MM.1S (cell line): ENCODE measurements around the gene SELENOF.
A peak's percentile ranks its signal among the peaks of the same experiment; 100 is the strongest.

Experiments used
- DNase-seq: peaks from one replicate; pipeline ENCODE4 v3.0.0-alpha.2; 2015
- H2AFZ ChIP-seq: fragments of 300-600 bp; sonication (generic); 2 replicates; pipeline ENCODE4 v1.6.0; 2016; ENCODE audit warnings: antibody characterized with exemption, low read length
- H3F3A ChIP-seq: fragments of 300-600 bp; sonication (generic); 2 replicates; pipeline ENCODE4 v1.6.1; 2016; ENCODE audit warnings: mild to moderate bottlenecking, antibody characterized with exemption, low read length, moderate library complexity, mixed read lengths; ENCODE audit not compliant: insufficient read depth
- H3K27ac ChIP-seq: fragments of 300-600 bp; sonication (generic); 2 replicates; pipeline ENCODE4 v1.5.1; 2016; ENCODE audit warnings: mild to moderate bottlenecking, low read length
- H3K27me3 ChIP-seq: fragments of 300-600 bp; sonication (generic); replicated peaks from 2 replicates; pipeline ENCODE4 v1.6.0; 2016; ENCODE audit warnings: low read length; ENCODE audit not compliant: insufficient read depth
- H3K36me3 ChIP-seq: fragments of 300-600 bp; sonication (generic); replicated peaks from 2 replicates; pipeline ENCODE4 v1.6.1; 2016; ENCODE audit warnings: mild to moderate bottlenecking, low read length, mixed read lengths; ENCODE audit not compliant: insufficient read depth
- H3K4me1 ChIP-seq: fragments of 300-600 bp; sonication (generic); 2 replicates; pipeline ENCODE4 v1.6.1; 2016; ENCODE audit warnings: low read length, mixed read lengths
- H3K4me2 ChIP-seq: fragments of 300-600 bp; sonication (generic); 2 replicates; pipeline ENCODE4 v1.6.0; 2016; ENCODE audit warnings: low read depth, low read length
- H3K4me3 ChIP-seq: fragments of 300-600 bp; sonication (generic); 2 replicates; pipeline ENCODE4 v1.5.1; 2016; ENCODE audit warnings: low read length, mixed read lengths
- H3K79me2 ChIP-seq: fragments of 300-600 bp; sonication (generic); 2 replicates; pipeline ENCODE4 v1.6.1; 2016; ENCODE audit warnings: mixed run types, low read length, mixed read lengths
- H3K9ac ChIP-seq: fragments of 300-600 bp; sonication (generic); 2 replicates; pipeline ENCODE4 v1.6.1; 2016; ENCODE audit warnings: low read length, mixed read lengths
- H3K9me2 ChIP-seq: fragments of 300-600 bp; sonication (generic); replicated peaks from 2 replicates; pipeline ENCODE4 v1.6.1; 2016; ENCODE audit warnings: mild to moderate bottlenecking, low read length, mixed read lengths; ENCODE audit not compliant: insufficient read depth
- H3K9me3 ChIP-seq: fragments of 300-600 bp; sonication (generic); replicated peaks from 2 replicates; pipeline ENCODE4 v1.6.1; 2016; ENCODE audit warnings: mild to moderate bottlenecking, low read length, mixed read lengths; ENCODE audit not compliant: insufficient read depth
- H4K20me1 ChIP-seq: fragments of 300-600 bp; sonication (generic); 2 replicates; pipeline ENCODE4 v1.6.1; 2016; ENCODE audit warnings: mild to moderate bottlenecking, low read length, moderate library complexity, mixed read lengths; ENCODE audit not compliant: insufficient read depth
- CTCF ChIP-seq: fragments of 300-600 bp; sonication (generic); IDR thresholded peaks from 2 replicates; pipeline ENCODE4 v1.5.1; 2016; ENCODE audit warnings: antibody characterized with exemption, low read length, mixed read lengths
- EZH2 ChIP-seq: fragments of 300-600 bp; sonication (generic); optimal IDR thresholded peaks from 2 replicates; pipeline ENCODE3; 2017; ENCODE audit warnings: low read depth, mild to moderate bottlenecking, antibody characterized with exemption, low read length, mixed read lengths
- EZH2phosphoT487 ChIP-seq: fragments of 300-600 bp; sonication (generic); IDR thresholded peaks from 2 replicates; pipeline ENCODE4 v1.6.1; 2018; ENCODE audit warnings: antibody characterized with exemption, low read length

SELENOF gene

GRCh38 chr1:86866665-86867064 is 47.3 kb downstream of the SELENOF start:
- H3K4me3 ChIP-seq: 0 out of 2 replicates have a peak overlapping the region, but pooled peaks have one; percentile 1
- peaks cover 14% of the 10 kb centered on the region; the same call in 1 of the 2 replicates for H3F3A ChIP-seq
- H3K27me3 ChIP-seq: no peaks in the 10 kb centered on the region
- H3K9me2 ChIP-seq: no peaks in the 10 kb centered on the region
- DNase-seq: no peak
- H4K20me1 ChIP-seq: no peaks in the 10 kb centered on the region
- H3K4me2 ChIP-seq: peak overlapping the region; percentile 38; the same call in 1 of the 2 replicates
- no peaks in the 10 kb centered on the region for H3K9me3 ChIP-seq
- H2AFZ ChIP-seq: no peak overlapping the region
- no peak overlapping the region for H3K9ac ChIP-seq
- H3K4me1 ChIP-seq: peaks cover 25% of the 10 kb centered on the region
- H3K27ac ChIP-seq: peak overlapping the region; percentile 49; the same call in 1 of the 2 replicates
- no peak for TF ChIP-seq EZH2
- TF ChIP-seq CTCF: no peak
- TF ChIP-seq EZH2phosphoT487: no peak
- H3K79me2 ChIP-seq: peaks cover 11% of the 10 kb centered on the region
- 0 out of 2 replicates have a peak, but pooled peaks cover 2% of the 10 kb centered on the region for H3K36me3 ChIP-seq

- peak; percentile 63 for DNase-seq
- H3K9ac ChIP-seq: no peak overlapping the region
Observed at GRCh38 chr1:86865973-86866637, 47.8 kb downstream of the SELENOF start.

GRCh38 chr1:86862920-86863319 is 51.0 kb downstream of the SELENOF start:
- peaks cover 14% of the 10 kb centered on the region; the same call in 1 of the 2 replicates for H3F3A ChIP-seq
- TF ChIP-seq CTCF: no peak
- TF ChIP-seq EZH2: no peak
- TF ChIP-seq EZH2phosphoT487: no peak
- DNase-seq: no peak
- H3K9me2 ChIP-seq: no peaks in the 10 kb centered on the region
- H3K27me3 ChIP-seq: no peaks in the 10 kb centered on the region
- H3K9me3 ChIP-seq: no peaks in the 10 kb centered on the region
- H3K4me2 ChIP-seq: no peak overlapping the region
- no peaks in the 10 kb centered on the region for H4K20me1 ChIP-seq
- no peak overlapping the region for H2AFZ ChIP-seq
- 0 out of 2 replicates have a peak, but pooled peaks cover 2% of the 10 kb centered on the region for H3K36me3 ChIP-seq
- no peak overlapping the region for H3K4me3 ChIP-seq
- H3K4me1 ChIP-seq: peaks cover 17% of the 10 kb centered on the region
- peaks cover 11% of the 10 kb centered on the region for H3K79me2 ChIP-seq
- H3K9ac ChIP-seq: no peak overlapping the region
- no peak overlapping the region for H3K27ac ChIP-seq

More at GRCh38 chr1:86865973-86866637, 47.8 kb downstream of the SELENOF start:
- peaks cover 11% of the 10 kb centered on the region for H3K79me2 ChIP-seq
- H3K4me3 ChIP-seq: 0 out of 2 replicates have a peak overlapping the region, but pooled peaks have one; percentile 1
- H3F3A ChIP-seq: peaks cover 14% of the 10 kb centered on the region; the same call in 1 of the 2 replicates
- peak overlapping the region; percentile 49; the same call in 1 of the 2 replicates for H3K27ac ChIP-seq
- H2AFZ ChIP-seq: no peak overlapping the region
- H4K20me1 ChIP-seq: no peaks in the 10 kb centered on the region
- H3K9me3 ChIP-seq: no peaks in the 10 kb centered on the region
- no peak for TF ChIP-seq EZH2phosphoT487
- TF ChIP-seq EZH2: no peak
- TF ChIP-seq CTCF: no peak
- H3K36me3 ChIP-seq: 0 out of 2 replicates have a peak, but pooled peaks cover 2% of the 10 kb centered on the region
- H3K9me2 ChIP-seq: no peaks in the 10 kb centered on the region
- H3K4me1 ChIP-seq: peaks cover 25% of the 10 kb centered on the region
- no peaks in the 10 kb centered on the region for H3K27me3 ChIP-seq
- peak overlapping the region; percentile 38; the same call in 1 of the 2 replicates for H3K4me2 ChIP-seq
